K562 (cell line): Measurements from ENCODE around the gene TNNT3. TPM values are rescaled to one million over a fixed set of nuclear protein-coding genes. Genes with fewer than 3 reads are reported as not detected.

Source experiments
- ATAC-seq: fragments of 200-7000 bp; cut with Tn5 transposase; 3 replicates; pipeline ENCODE4 v1.9.1; 2020; ENCODE audit warnings: moderate library complexity
- BruUV-seq: library from RNA; stranded (reverse); fragments of 400-500 nt; replicated peaks from 2 replicates; lab custom pipeline; 2021; lab: Mats Ljungman, UMichigan
- CTCF ChIA-PET: fragments of 300-600 bp; formaldehyde crosslinking; extraction: SDS; loops from one replicate; lab custom pipeline; 2021; ENCODE audit warnings: low intra/inter-chr PET ratio; lab: Yijun Ruan, JAX
- POLR2A ChIA-PET: fragments of 300-600, 350-650 bp; sonication (Branson Sonifier 250); formaldehyde crosslinking; extraction: SDS; loops from one replicate; lab custom pipeline; 2021; ENCODE audit warnings: antibody characterized with exemption, inconsistent platforms; lab: Yijun Ruan, JAX
- DNase-seq, 4 experiments: peaks; one replicate each; pipeline versions ENCODE4 v3.0.0 to v3.0.0-alpha.2; 2011 to 2018; ENCODE audit warnings: low spot score in 3 of 4, mixed read lengths in 3 of 4; ENCODE audit errors: extremely low read depth in 1 of 4
- FAIRE-seq: peaks from 2 replicates; lab custom pipeline; 2011; peaks lifted over from hg19 to GRCh38; lab: Jason Lieb, UNC
- H2AFZ ChIP-seq: 2 replicates; pipeline ENCODE4 v1.6.0; 2011; ENCODE audit warnings: low read depth, low read length, control low read depth, inconsistent platforms
- H3K27ac ChIP-seq: fragments of 200-600 bp; 3 replicates; pipeline ENCODE4 v1.8.0; 2011; ENCODE audit warnings: low read depth, mild to moderate bottlenecking, control low read depth, inconsistent platforms, low read length, moderate library complexity, mixed read lengths; ENCODE audit errors: extremely low read depth
- H3K27me3 ChIP-seq, 2 experiments: fragments of 300-600 bp in 1 of 2; 2 replicates in 1 of 2; 3 replicates in 1 of 2; pipeline versions ENCODE4 v1.6.0 to v1.8.0; 2011; ENCODE audit warnings: inconsistent platforms in 2 of 2, low read length in 2 of 2, mild to moderate bottlenecking in 1 of 2, mixed read lengths in 1 of 2, moderate library complexity in 1 of 2; ENCODE audit not compliant: control insufficient read depth in 2 of 2, insufficient read depth in 2 of 2
- H3K36me3 ChIP-seq: fragments of 300-600 bp; 3 replicates; pipeline ENCODE4 v1.8.0; 2011; ENCODE audit warnings: mild to moderate bottlenecking, low read length, inconsistent platforms; ENCODE audit not compliant: control insufficient read depth, insufficient read depth
- H3K4me1 ChIP-seq, 2 experiments: fragments of 200-600 bp in 1 of 2; replicated peaks in 1 of 2; 2 replicates in 1 of 2; 3 replicates in 1 of 2; pipeline versions ENCODE4 v1.5.1 to v1.8.0; 2011; ENCODE audit warnings: inconsistent platforms in 2 of 2, low read length in 2 of 2, mild to moderate bottlenecking in 1 of 2, mixed read lengths in 1 of 2, moderate library complexity in 1 of 2; ENCODE audit not compliant: control insufficient read depth in 2 of 2, insufficient read depth in 2 of 2
- H3K4me2 ChIP-seq: 2 replicates; pipeline ENCODE4 v1.6.1; 2011; ENCODE audit warnings: low read length, control low read depth, inconsistent platforms, mixed read lengths; ENCODE audit not compliant: insufficient read depth
- H3K4me3 ChIP-seq: fragments of 200-600 bp; sonication (generic), shearing (Covaris generic); 2 replicates; pipeline ENCODE4 v1.5.1; 2016; ENCODE audit warnings: control low read depth, inconsistent platforms
- H3K79me2 ChIP-seq: fragments of 200-600 bp; 3 replicates; pipeline ENCODE4 v1.8.0; 2011; ENCODE audit warnings: low read length, inconsistent platforms; ENCODE audit not compliant: control insufficient read depth, insufficient read depth
- H3K9ac ChIP-seq, 2 experiments: 2 replicates each; pipeline versions ENCODE4 v1.6.0 to v1.6.1; 2011; ENCODE audit warnings: low read depth in 2 of 2, low read length in 2 of 2, control low read depth in 1 of 2, inconsistent platforms in 1 of 2, mild to moderate bottlenecking in 1 of 2, mixed read lengths in 1 of 2; ENCODE audit not compliant: insufficient read depth in 1 of 2
- H3K9me1 ChIP-seq: one replicate; pipeline ENCODE4 v1.6.0; 2011; ENCODE audit warnings: inconsistent platforms, mild to moderate bottlenecking, low read length, moderate library complexity; ENCODE audit not compliant: control insufficient read depth, insufficient read depth
- H3K9me3 ChIP-seq: replicated peaks from 2 replicates; pipeline ENCODE4 v1.5.1; 2011; ENCODE audit warnings: low read depth, low read length, inconsistent platforms; ENCODE audit not compliant: control insufficient read depth, insufficient read depth
- H4K20me1 ChIP-seq: replicated peaks from 2 replicates; pipeline ENCODE4 v1.6.1; 2011; ENCODE audit warnings: low read length, inconsistent platforms, mixed read lengths; ENCODE audit not compliant: control insufficient read depth, insufficient read depth
- CBX2 ChIP-seq: fragments of 200-600 bp; sonication (generic); IDR thresholded peaks from one replicate; pipeline ENCODE4 v1.6.1; 2012; ENCODE audit warnings: mild to moderate bottlenecking, low read length, inconsistent platforms; ENCODE audit not compliant: insufficient read depth, poor library complexity, severe bottlenecking
- CBX8 ChIP-seq: fragments of 200-600 bp; sonication (generic); IDR thresholded peaks from 2 replicates; pipeline ENCODE4 v1.6.1; 2012; ENCODE audit warnings: borderline replicate concordance, mixed run types, low read depth, mild to moderate bottlenecking, moderate library complexity, mixed read lengths, low read length, control low read depth, inconsistent platforms; ENCODE audit not compliant: poor library complexity, severe bottlenecking; ENCODE audit errors: extremely low read depth
- CLOCK ChIP-seq: fragments of 250-450 bp; sonication (Bioruptor Pico); IDR thresholded peaks from 2 replicates; pipeline ENCODE4 v1.4.0; 2020; ENCODE audit warnings: mild to moderate bottlenecking, moderate library complexity, borderline replicate concordance
- ZFP36 ChIP-seq: fragments of 150-350 bp; IDR thresholded peaks from 2 replicates; pipeline ENCODE4 v1.6.1; 2018; ENCODE audit warnings: low read length, low read depth; ENCODE audit not compliant: partially characterized antibody
- WGBS: fragments of 100-300 bp; shearing (Covaris generic); methylation state at CpG from one replicate; pipeline ENCODE4 v1.1.6; 2016; ENCODE audit warnings: low coverage, mixed read lengths; ENCODE audit not compliant: insufficient coverage; ENCODE audit errors: missing lambda C conversion rate; 5-methylcytosine and 5-hydroxymethylcytosine counted together
- in situ Hi-C: fragments of 300-500 bp; cut with MboI; formaldehyde crosslinking; loops from 4 replicates; pipeline ENCODE4 v1.15.0; 2018; ENCODE audit warnings: inconsistent platforms, mixed read lengths
- intact Hi-C: fragments of 100-400 bp; cut with micrococcal nuclease; formaldehyde crosslinking; loops from 2 replicates; pipeline ENCODE4 v1.14.2; 2022
- polyA plus RNA-seq, 8 experiments: library from polyadenylated mRNA; depleted of rRNA in 4 of 8; stranded (reverse) in 5 of 8; unstranded in 3 of 8; fragments of >200 nt; fragmentation: Nextera tagmentation in 2 of 8; fragmentation: Illumina TruSeq in 1 of 8; extraction: Ambion mirVana in 2 of 8; extraction: Trizol in 1 of 8; gene quantifications; 2 replicates each; pipeline versions ENCODE4 v1.2.1 to v1.2.3, GENCODE V29; 2011 to 2014; ENCODE audit warnings: inconsistent platforms in 1 of 8, missing spikeins in 1 of 8
- total RNA-seq, 7 experiments: library from RNA; depleted of rRNA in 6 of 7; stranded (reverse); fragments of >200 nt in 6 of 7; fragmentation: Illumina TruSeq in 2 of 7; extraction: Trizol in 2 of 7; gene quantifications; 2 replicates each; pipeline versions ENCODE4 v1.2.1 to v1.2.3, GENCODE V29; 2011 to 2021; ENCODE audit warnings: low replicate concordance in 1 of 7
- TF ChIP-seq, protein P1 (sequence below): IDR thresholded peaks from 2 replicates; pipeline ENCODE4 v1.6.1; 2012; ENCODE audit warnings: low read depth, low read length, improper control_type of control experiment, borderline replicate concordance

TNNT3 gene
- total and polyA plus RNA-seq, 9 of the 15 experiments (the other 6 are each of a cell fraction or from before 2014, with no cell fraction given), result 0.10 TPM; not detected in 8

GRCh38 chr11:1896923-1897322, 22.6 kb upstream of the TNNT3 start (continued):
- TF ChIP-seq CLOCK (CRISPR knock-in tag) (no peak), CBX2 (peak; percentile 63), ZFP36 (peak; percentile 3)

GRCh38 chr11:1899090-1899489, 20.4 kb upstream of the TNNT3 start:
- no peaks in the 10 kb centered on the region for H3K9me3 ChIP-seq
- FAIRE-seq, result no peak
- H4K20me1 ChIP-seq, result no peaks in the 10 kb centered on the region
- no peak overlapping the region for H3K9ac ChIP-seq
- ChIA-PET CTCF (no interaction called here), POLR2A (no interaction called here)
- WGBS, result 0% methylated on average over 4 of the region's 4 CpGs
- no peak overlapping the region for H3K4me3 ChIP-seq
- no peak overlapping the region for H3K4me2 ChIP-seq
- H3K4me1 ChIP-seq, result no peaks in the 10 kb centered on the region; a peak in 2 of 5 replicates
- H3K27me3 ChIP-seq, result peaks cover 27% of the 10 kb centered on the region in 2 experiments
- no TSS peak for BruUV-seq
- TF ChIP-seq, protein P1, sequence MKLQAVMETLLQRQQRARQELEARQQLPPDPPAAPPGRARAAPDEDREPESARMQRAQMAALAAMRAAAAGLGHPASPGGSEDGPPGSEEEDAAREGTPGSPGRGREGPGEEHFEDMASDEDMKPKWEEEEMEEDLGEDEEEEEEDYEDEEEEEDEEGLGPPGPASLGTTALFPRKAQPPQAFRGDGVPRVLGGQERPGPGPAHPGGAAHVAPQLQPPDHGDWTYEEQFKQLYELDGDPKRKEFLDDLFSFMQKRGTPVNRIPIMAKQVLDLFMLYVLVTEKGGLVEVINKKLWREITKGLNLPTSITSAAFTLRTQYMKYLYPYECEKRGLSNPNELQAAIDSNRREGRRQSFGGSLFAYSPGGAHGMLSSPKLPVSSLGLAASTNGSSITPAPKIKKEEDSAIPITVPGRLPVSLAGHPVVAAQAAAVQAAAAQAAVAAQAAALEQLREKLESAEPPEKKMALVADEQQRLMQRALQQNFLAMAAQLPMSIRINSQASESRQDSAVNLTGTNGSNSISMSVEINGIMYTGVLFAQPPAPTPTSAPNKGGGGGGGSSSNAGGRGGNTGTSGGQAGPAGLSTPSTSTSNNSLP, result no peak
- TF ChIP-seq CBX8, result peak; percentile 56
- H3K9me1 ChIP-seq, result no peaks in the 10 kb centered on the region
- no peak overlapping the region for H3K27ac ChIP-seq
- intact Hi-C loops (no loop called here), in situ Hi-C loops (loop anchor here (5.0 kb wide), 1 partner anchor 43 kb away; no protein-coding TSS in a partner anchor)
- H3K36me3 ChIP-seq, result no peaks in the 10 kb centered on the region
- no peak for DNase-seq
- no peaks in the 10 kb centered on the region for H3K79me2 ChIP-seq
- H2AFZ ChIP-seq, result no peak overlapping the region
- ATAC-seq, result no peak
